ENCODE measurements around the gene RBP3. TPM values are rescaled to one million over a fixed set of nuclear protein-coding genes. Genes with fewer than 3 reads are reported as not detected.

Gene RBP3
- total RNA-seq, 4 donors from 2014 or later: not detected

DNA sequence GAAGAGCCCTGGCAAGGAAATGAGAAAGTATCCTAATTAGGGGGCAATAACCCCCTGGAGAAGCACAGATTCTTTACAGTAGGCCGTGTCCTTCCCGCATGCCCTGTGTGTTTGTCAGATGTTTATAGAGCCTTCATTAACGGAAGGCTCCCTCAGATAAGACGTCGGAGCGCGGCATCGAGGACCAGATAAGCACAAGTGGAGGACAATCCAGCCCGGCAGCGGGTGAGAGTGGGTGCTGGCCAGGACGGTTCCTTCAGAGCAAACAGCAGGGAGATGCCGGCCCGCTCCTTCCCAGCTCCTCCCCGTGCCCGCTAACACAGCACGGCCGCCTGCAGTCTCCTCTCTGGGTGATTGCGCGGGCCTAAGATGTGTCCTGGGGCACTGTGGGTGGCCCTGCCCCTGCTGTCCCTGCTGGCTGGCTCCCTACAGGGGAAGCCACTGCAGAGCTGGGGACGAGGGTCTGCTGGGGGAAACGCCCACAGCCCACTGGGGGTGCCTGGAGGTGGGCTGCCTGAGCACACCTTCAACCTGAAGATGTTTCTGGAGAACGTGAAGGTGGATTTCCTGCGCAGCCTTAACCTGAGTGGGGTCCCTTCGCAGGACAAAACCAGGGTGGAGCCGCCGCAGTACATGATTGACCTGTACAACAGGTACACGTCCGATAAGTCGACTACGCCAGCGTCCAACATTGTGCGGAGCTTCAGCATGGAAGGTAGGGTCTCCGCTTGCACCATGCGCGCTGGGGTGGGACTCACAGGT, 25.7 kb upstream of the RBP3 start, which contains the start of gene GDF2:
Gene GDF2, plus strand, starts transcription at position 155 of the 762 bp plus-strand sequence. Its CDS starts 215 bp downstream, at position 370.
- ATAC-seq (no peak), DNase-seq (no peak)
- no peak within 1 kb of the TSS for H3K4me3 ChIP-seq
- no peaks in the 10 kb centered on the region for H3K9me3 ChIP-seq
- H3K27me3 ChIP-seq: no peaks in the 10 kb centered on the region
- TF ChIP-seq POLR2A (IDR thresholded peaks at IDR 0.05): no peak
- TF ChIP-seq, protein P1, sequence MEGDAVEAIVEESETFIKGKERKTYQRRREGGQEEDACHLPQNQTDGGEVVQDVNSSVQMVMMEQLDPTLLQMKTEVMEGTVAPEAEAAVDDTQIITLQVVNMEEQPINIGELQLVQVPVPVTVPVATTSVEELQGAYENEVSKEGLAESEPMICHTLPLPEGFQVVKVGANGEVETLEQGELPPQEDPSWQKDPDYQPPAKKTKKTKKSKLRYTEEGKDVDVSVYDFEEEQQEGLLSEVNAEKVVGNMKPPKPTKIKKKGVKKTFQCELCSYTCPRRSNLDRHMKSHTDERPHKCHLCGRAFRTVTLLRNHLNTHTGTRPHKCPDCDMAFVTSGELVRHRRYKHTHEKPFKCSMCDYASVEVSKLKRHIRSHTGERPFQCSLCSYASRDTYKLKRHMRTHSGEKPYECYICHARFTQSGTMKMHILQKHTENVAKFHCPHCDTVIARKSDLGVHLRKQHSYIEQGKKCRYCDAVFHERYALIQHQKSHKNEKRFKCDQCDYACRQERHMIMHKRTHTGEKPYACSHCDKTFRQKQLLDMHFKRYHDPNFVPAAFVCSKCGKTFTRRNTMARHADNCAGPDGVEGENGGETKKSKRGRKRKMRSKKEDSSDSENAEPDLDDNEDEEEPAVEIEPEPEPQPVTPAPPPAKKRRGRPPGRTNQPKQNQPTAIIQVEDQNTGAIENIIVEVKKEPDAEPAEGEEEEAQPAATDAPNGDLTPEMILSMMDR (IDR thresholded peaks at IDR 0.05 in 4 of 5, conservative IDR thresholded peaks at IDR 0.05 in 1 of 5): no peak
- intact Hi-C loops (cut with DNase I; ENCODE audit: low total_unique reads): no loop called here
- no peak within 1 kb of the TSS for H3K27ac ChIP-seq
- in situ Hi-C loops (cut with MboI; ENCODE audit: low sequenced_read_pairs in 4 of 4): no loop called here
- H3K36me3 ChIP-seq: no peaks in the 10 kb centered on the region
- H3K4me1 ChIP-seq: no peaks in the 10 kb centered on the region

DNA sequence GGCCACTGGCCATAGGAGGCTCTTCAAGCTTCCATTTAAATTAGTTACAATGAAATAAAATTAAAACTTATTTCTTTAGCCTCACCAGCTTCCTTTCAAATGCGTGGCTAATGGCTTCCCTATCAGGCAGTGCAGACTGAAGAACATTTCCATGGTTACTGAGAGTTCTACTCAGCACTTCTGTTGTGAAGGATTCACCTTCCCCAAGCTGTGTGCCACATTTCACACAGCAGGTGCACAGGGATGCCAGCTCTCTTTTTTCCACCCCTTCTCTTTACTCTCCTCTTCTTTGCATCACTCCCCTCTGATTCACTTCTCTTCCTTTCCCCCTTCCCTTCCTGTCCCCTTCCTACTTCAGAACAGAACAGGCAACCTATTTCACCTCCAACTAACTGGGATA, 25.1 kb upstream of the RBP3 start:
- no peaks in the 10 kb centered on the region for H3K4me1 ChIP-seq
- DNase-seq: no peak
- intact Hi-C loops (cut with DNase I; ENCODE audit: low total_unique reads) (no loop called here), in situ Hi-C loops (cut with MboI; ENCODE audit: low sequenced_read_pairs in 4 of 4) (no loop called here)
- H3K27ac ChIP-seq: no peak overlapping the region
- TF ChIP-seq, protein P1 (IDR thresholded peaks at IDR 0.05 in 4 of 5, conservative IDR thresholded peaks at IDR 0.05 in 1 of 5): no peak
- no peak for TF ChIP-seq POLR2A (IDR thresholded peaks at IDR 0.05)
- no peaks in the 10 kb centered on the region for H3K9me3 ChIP-seq
- no peak for ATAC-seq
- no peak overlapping the region for H3K4me3 ChIP-seq
- H3K27me3 ChIP-seq: no peaks in the 10 kb centered on the region
- no peaks in the 10 kb centered on the region for H3K36me3 ChIP-seq

GRCh38 chr10:47323636-47324296, 24.4 kb upstream of the RBP3 start:
- intact Hi-C loops (cut with DNase I; ENCODE audit: low total_unique reads): no loop called here

GRCh38 chr10:47325303-47326291, 22.6 kb upstream of the RBP3 start:
- ATAC-seq: no peak
- no peak for DNase-seq
- in situ Hi-C loops (cut with MboI; ENCODE audit: low sequenced_read_pairs in 4 of 4) (no loop called here), intact Hi-C loops (cut with DNase I; ENCODE audit: low total_unique reads) (no loop called here)
- H3K36me3 ChIP-seq: no peaks in the 10 kb centered on the region
- TF ChIP-seq, protein P1 (IDR thresholded peaks at IDR 0.05 in 4 of 5, conservative IDR thresholded peaks at IDR 0.05 in 1 of 5): no peak
- no peak for TF ChIP-seq POLR2A (IDR thresholded peaks at IDR 0.05)
- H3K9me3 ChIP-seq: no peaks in the 10 kb centered on the region
- H3K27ac ChIP-seq: no peak overlapping the region
- H3K4me3 ChIP-seq: no peak overlapping the region
- H3K4me1 ChIP-seq: no peaks in the 10 kb centered on the region
- H3K27me3 ChIP-seq: no peaks in the 10 kb centered on the region

More at GRCh38 chr10:47323636-47324296, 24.4 kb upstream of the RBP3 start:
- no peaks in the 10 kb centered on the region for H3K36me3 ChIP-seq
- no peaks in the 10 kb centered on the region for H3K9me3 ChIP-seq
- H3K4me1 ChIP-seq: no peaks in the 10 kb centered on the region
- no peaks in the 10 kb centered on the region for H3K27me3 ChIP-seq
- no peak overlapping the region for H3K27ac ChIP-seq
- DNase-seq: no peak
- no peak overlapping the region for H3K4me3 ChIP-seq
- in situ Hi-C loops (cut with MboI; ENCODE audit: low sequenced_read_pairs in 4 of 4): no loop called here
- TF ChIP-seq POLR2A (IDR thresholded peaks at IDR 0.05): no peak
- TF ChIP-seq, protein P1 (IDR thresholded peaks at IDR 0.05 in 4 of 5, conservative IDR thresholded peaks at IDR 0.05 in 1 of 5): no peak
- ATAC-seq: no peak

Measured in gastrocnemius medialis (tissue), 4 donors.